GM19455 (cell line): Measurements from ENCODE around the gene ATAD2B.
"Not testable (repeated sequence)": the region's sequence is repeated elsewhere in the genome, so short reads cannot be mapped to it uniquely, and the experiment has no call there.

Experiments used
- ATAC-seq: cut with Tn5 transposase; IDR thresholded peaks from one replicate; pipeline ENCODE4 v1.9.1; 2021; ENCODE audit not compliant: unreplicated experiment

Gene ATAD2B

DNA sequence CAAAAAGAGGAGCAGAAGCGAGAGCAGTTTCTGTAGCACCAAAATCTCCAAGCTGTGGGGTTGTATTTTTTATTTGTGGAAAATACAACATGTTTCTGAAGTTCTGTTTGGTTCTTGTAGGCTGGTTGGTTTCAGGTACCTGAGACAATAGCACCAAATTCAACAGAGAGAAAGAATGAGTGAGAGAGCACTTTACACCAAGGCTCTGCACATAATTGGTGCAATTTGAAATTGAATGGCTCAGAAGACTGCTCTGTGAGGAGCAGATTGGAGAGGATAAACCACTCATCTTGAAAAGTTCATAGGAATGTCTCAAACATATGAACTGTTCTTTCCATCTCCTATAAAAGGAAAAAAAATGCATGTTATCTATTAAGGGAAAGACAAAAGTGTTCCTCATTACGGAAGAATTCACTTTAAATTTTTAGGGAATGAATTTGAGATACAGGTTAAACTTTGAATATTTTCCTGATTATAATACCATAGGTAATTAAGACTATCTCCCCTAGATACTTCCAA, 175.1 kb downstream of the ATAD2B start:
- ATAC-seq = no peak

- ATAC-seq = no peak
Measured at GRCh38 chr2:23746141-23746863, 180.6 kb downstream of the ATAD2B start.

DNA sequence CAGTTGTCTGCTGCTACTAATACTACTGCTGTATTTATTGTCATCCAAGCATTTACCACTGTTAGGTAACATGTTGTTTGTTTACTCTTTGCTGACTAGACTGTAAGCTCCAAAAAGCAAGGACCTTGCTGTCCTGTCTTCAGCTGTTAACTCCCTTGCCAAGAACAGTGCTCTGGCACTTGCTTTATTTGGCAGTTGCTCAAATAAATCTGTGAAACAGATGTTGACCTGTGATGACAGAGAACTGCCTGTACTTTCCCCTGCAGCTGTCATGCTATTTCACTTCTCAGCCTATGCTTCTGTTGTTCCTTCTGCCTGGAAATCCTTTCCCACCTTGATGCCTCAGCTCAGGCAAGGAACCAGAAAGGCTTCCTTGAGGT, 181.2 kb downstream of the ATAD2B start:
- ATAC-seq = no peak

- ATAC-seq = no peak
Measured at GRCh38 chr2:23745068-23745725, 181.7 kb downstream of the ATAD2B start.

- not testable (repeated sequence) for ATAC-seq
Measured at GRCh38 chr2:23736783-23737182, 190.1 kb downstream of the ATAD2B start.

DNA sequence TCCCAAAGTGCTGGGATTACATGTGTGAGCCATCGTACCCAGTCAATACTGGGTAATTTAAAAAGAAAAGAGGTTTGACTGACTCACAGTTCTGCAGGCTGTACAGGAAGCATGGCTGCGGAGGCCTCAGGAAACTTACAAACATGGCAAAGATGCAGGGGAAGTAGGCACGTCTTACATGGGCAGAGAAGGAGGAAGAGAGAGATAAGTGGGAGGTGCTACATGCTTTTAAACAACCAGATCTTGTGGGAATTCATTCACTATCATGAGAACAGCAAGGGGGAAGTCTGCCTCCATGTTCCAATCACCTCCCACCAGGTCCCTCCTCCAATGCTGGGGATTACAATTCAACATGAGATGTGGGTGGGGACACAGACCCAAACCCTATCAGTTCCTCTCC, 192.5 kb downstream of the ATAD2B start:
- ATAC-seq = no peak

DNA sequence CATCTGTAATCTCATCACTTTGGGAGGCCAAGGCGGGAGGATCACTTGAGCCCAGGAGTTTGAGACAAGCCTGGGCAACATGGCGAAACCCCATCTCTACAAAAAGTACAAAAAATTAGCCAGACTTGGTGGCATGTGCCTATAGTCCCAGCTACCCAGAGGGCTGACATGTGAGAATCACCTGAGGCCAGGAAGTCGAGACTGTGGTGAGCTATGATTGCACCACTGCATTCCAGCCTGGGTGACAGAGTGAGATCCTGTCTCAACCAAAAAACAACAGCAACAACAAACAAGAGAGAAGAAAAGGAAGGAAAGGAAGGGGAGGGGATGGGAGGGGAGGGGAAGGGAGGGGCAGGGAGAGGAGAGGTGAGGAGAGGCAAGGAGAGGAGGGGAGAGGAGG, 203.9 kb downstream of the ATAD2B start:
- ATAC-seq = not testable (repeated sequence)

- ATAC-seq = no peak
Measured at GRCh38 chr2:23722255-23722654, 204.7 kb downstream of the ATAD2B start.

DNA sequence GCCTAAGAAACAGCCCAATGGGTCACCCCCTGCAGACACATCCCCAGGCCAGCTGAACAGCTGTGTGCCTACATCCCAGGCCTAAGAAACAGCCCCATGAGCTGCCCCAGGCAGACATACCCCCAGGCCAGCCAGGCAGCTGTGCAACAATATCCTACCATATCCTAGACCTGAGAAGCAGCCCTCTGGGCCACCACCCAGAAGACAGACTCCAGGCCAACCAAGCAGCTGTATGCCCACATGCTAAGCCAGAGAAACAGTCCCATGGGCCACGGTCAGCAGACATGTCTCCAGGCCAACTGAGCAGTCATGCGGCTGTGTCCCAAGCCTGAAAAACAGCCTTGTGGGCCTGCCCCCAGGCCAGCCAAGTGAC, 205.5 kb downstream of the ATAD2B start:
- no peak for ATAC-seq

- no peak for ATAC-seq
Measured at GRCh38 chr2:23720705-23721453, 206.0 kb downstream of the ATAD2B start.

GRCh38 chr2:23719716-23720115, 207.2 kb downstream of the ATAD2B start:
- ATAC-seq = no peak

GRCh38 chr2:23718931-23719700, 207.8 kb downstream of the ATAD2B start:
- ATAC-seq = no peak

DNA sequence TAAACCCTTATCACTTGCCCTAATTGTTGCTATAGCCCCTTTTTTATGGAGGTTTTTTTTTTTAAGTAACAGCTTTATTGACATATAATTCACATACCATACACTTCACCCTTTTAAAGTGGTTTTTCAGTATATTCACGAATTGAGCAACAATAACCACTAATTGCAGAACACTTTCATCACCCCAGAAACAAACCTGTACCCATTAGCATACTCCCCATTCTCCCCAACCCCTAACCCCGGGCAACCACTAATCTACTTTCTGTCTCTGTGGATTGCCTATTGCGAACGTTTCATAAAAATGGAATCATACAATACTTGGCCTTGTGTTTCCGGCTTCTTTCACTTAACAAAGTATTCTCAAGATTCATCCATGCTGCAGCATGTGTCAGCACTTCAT, 213.6 kb downstream of the ATAD2B start:
- ATAC-seq = no peak

DNA sequence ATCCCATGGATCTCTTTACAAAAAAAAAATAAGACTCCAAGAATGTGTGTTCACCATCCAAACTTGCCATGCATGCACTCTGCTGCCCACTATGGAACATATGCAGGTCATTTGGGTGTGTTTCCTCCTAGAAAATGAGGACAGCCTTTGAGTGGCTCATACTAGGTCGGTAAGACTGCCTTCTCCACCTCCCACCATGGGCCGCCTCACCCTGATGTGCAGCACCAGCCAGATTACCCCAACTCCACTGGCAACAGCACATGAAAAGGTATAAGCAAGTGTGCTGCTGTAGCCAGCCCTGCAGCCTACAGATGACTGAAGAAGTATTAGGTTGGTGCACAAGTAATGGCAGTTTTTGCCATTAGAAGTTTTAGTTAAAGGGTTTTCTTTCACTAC, 214.2 kb downstream of the ATAD2B start:
- no peak for ATAC-seq

- no peak for ATAC-seq
Measured at GRCh38 chr2:23711979-23712755, 214.8 kb downstream of the ATAD2B start.

- no peak for ATAC-seq
Measured at GRCh38 chr2:23709311-23709710, 217.6 kb downstream of the ATAD2B start.

DNA sequence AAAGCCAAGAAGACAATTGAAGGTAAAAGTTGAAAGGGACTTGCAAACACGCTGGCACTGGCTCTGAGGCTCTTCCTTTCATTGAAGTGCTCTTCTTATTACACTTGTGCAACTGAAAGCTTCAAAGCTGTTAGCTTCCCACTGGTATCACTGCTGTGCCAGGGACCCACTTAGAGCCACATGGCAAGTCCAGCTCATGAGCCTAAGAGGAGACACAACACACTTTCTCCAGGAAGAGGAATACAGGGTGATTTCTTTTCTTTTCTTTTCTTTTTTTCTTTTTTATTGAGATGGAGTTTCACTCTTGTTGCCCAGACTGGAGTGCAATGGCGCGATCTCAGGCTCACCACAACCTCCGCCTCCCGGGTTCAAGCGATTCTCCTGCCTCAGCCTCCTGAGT, 218.2 kb downstream of the ATAD2B start:
- ATAC-seq = no peak

GRCh38 chr2:23707096-23707495, 219.8 kb downstream of the ATAD2B start:
- no peak for ATAC-seq

- ATAC-seq = no peak
Measured at GRCh38 chr2:23706613-23707078, 220.3 kb downstream of the ATAD2B start.
